OCI-LY3 (cell line): ENCODE measurements around the gene PSMB3.

ENCODE experiments used
- H2AFZ ChIP-seq: fragments of 200-600, 300-600 bp; shearing (Covaris generic); 2 replicates; pipeline ENCODE4 v1.6.0; 2014; ENCODE audit warnings: antibody characterized with exemption, low read depth, low read length
- H3K27ac ChIP-seq: fragments of 200-600, 300-600 bp; sonication (generic); 2 replicates; pipeline ENCODE4 v1.5.1; 2014; ENCODE audit warnings: mild to moderate bottlenecking, low read length, moderate library complexity, mixed read lengths
- H3K27me3 ChIP-seq: fragments of 200-600, 300-600 bp; sonication (generic); 2 replicates; pipeline ENCODE4 v1.6.1; 2014; ENCODE audit warnings: low read depth, low read length, mixed read lengths
- H3K36me3 ChIP-seq: fragments of 200-600, 300-600 bp; sonication (generic); replicated peaks from 2 replicates; pipeline ENCODE3; 2014; ENCODE audit warnings: low read depth, low read length, mixed read lengths
- H3K4me1 ChIP-seq: fragments of 300-600, 200-600 bp; sonication (generic); 2 replicates; pipeline ENCODE4 v1.6.1; 2014; ENCODE audit warnings: low read length, mixed read lengths
- H3K4me2 ChIP-seq: fragments of 200-600, 300-600 bp; sonication (generic); 2 replicates; pipeline ENCODE4 v1.6.1; 2014; ENCODE audit warnings: low read length, mixed read lengths
- H3K4me3 ChIP-seq: fragments of 300-600, 200-600 bp; sonication (generic); 2 replicates; pipeline ENCODE4 v1.5.1; 2014; ENCODE audit warnings: antibody characterized with exemption, mild to moderate bottlenecking, low read length, moderate library complexity
- H3K79me2 ChIP-seq: fragments of 300-600, 200-600 bp; shearing (Covaris generic); 2 replicates; pipeline ENCODE4 v1.6.1; 2014; ENCODE audit warnings: mild to moderate bottlenecking, low read length, mixed read lengths
- H3K9ac ChIP-seq: fragments of 300-600, 200-600 bp; shearing (Covaris generic); 2 replicates; pipeline ENCODE4 v1.6.0; 2014; ENCODE audit warnings: mild to moderate bottlenecking, low read length, moderate library complexity
- H3K9me3 ChIP-seq: fragments of 200-600, 300-600 bp; shearing (Covaris generic); 2 replicates; pipeline ENCODE4 v1.6.1; 2014; ENCODE audit warnings: low read length, mixed read lengths; ENCODE audit not compliant: insufficient read depth
- H4K20me1 ChIP-seq: fragments of 200-600, 300-600 bp; sonication (generic); 2 replicates; pipeline ENCODE4 v1.6.1; 2016; ENCODE audit warnings: low read length, mixed read lengths; ENCODE audit not compliant: insufficient read depth
- CTCF ChIP-seq: fragments of 200-600, 300-600 bp; sonication (generic); IDR thresholded peaks from 2 replicates; pipeline ENCODE4 v1.5.1; 2014; ENCODE audit warnings: antibody characterized with exemption, low read length, low read depth
- EZH2phosphoT487 ChIP-seq: fragments of 200-600 bp; shearing (Covaris generic); IDR thresholded peaks from 2 replicates; pipeline ENCODE4 v1.6.1; 2018; ENCODE audit warnings: antibody characterized with exemption, mixed run types, low read depth

PSMB3 gene

GRCh38 chr17:38731526-38732294, 20.8 kb upstream of the PSMB3 start:
- H3K9me3 ChIP-seq, result no peaks in the 10 kb centered on the region
- H3K4me3 ChIP-seq, result peak overlapping the region; percentile 98; the same call in 1 of the 2 replicates
- no peaks in the 10 kb centered on the region for H3K27me3 ChIP-seq
- no peaks in the 10 kb centered on the region for H4K20me1 ChIP-seq
- no peak overlapping the region for H2AFZ ChIP-seq
- H3K79me2 ChIP-seq, result peaks cover 11% of the 10 kb centered on the region; the same call in 1 of the 2 replicates
- H3K36me3 ChIP-seq, result no peaks in the 10 kb centered on the region
- no peak overlapping the region for H3K9ac ChIP-seq
- peak overlapping the region; percentile 97 for H3K4me2 ChIP-seq
- no peak overlapping the region for H3K27ac ChIP-seq
- H3K4me1 ChIP-seq, result peaks cover 24% of the 10 kb centered on the region
- TF ChIP-seq EZH2phosphoT487 (no peak), CTCF (no peak)

- Histone ChIP-seq H3K4me1 (peaks cover 24% of the 10 kb centered on the region), H3K36me3 (no peaks in the 10 kb centered on the region), H3K27me3 (no peaks in the 10 kb centered on the region), H3K9me3 (no peaks in the 10 kb centered on the region), H2AFZ (no peak overlapping the region), H4K20me1 (no peaks in the 10 kb centered on the region), H3K4me2 (no peak overlapping the region), H3K9ac (no peak overlapping the region), H3K79me2 (peaks cover 11% of the 10 kb centered on the region; the same call in 1 of the 2 replicates), H3K4me3 (no peak overlapping the region), H3K27ac (no peak overlapping the region)
- TF ChIP-seq EZH2phosphoT487 (no peak), CTCF (no peak)
These were observed 19.9 kb upstream of the PSMB3 start for GRCh38 chr17:38732376-38733281.

DNA sequence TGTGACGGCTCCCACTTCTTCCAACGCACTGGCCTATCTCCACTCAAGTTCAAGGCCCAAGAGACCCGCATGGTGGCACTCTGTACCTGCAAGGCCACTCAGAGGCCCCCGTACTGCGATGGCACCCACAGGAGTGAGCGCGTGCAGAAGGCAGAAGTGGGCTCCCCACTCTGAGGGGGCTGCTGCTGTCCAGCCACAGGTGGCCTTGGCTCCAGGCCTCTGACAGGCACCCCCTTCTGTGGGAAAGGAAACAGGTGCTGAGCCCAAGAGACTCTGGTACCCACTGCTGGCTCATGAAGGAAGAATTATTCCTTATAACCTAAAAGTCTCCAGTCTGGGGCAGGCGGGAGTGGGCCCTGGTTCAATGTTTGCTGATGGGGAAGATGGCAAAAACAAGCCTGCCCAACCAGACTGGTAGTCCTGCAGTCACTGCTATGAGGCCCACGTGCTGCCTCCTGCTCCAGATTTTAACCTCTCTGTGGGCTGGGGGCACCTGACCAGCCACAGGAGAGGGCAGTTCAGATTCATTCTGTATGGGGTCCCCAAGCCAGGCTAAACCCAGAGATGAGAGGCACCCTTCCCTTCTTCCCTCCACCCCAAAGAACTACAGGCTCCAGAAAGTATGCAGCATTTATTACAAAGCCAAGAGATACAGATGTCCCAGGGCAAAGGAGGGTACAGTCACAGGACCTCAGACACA, 19.1 kb upstream of the PSMB3 start:
- Histone ChIP-seq H3K9me3 (no peaks in the 10 kb centered on the region), H3K4me1 (peaks cover 18% of the 10 kb centered on the region), H3K4me3 (no peak overlapping the region), H3K4me2 (no peak overlapping the region), H4K20me1 (no peaks in the 10 kb centered on the region), H2AFZ (no peak overlapping the region), H3K27me3 (no peaks in the 10 kb centered on the region), H3K9ac (no peak overlapping the region), H3K79me2 (peaks cover 11% of the 10 kb centered on the region; the same call in 1 of the 2 replicates), H3K36me3 (peaks cover 6% of the 10 kb centered on the region), H3K27ac (no peak overlapping the region)
- no peak for TF ChIP-seq CTCF
- no peak for TF ChIP-seq EZH2phosphoT487
